Measurements from ENCODE around the gene IPCEF1. TPM values are rescaled to one million over a fixed set of nuclear protein-coding genes. Genes with fewer than 3 reads are reported as not detected.

IPCEF1 gene
- total RNA-seq, 1 experiment from 2014 or later: 0.48 TPM

DNA sequence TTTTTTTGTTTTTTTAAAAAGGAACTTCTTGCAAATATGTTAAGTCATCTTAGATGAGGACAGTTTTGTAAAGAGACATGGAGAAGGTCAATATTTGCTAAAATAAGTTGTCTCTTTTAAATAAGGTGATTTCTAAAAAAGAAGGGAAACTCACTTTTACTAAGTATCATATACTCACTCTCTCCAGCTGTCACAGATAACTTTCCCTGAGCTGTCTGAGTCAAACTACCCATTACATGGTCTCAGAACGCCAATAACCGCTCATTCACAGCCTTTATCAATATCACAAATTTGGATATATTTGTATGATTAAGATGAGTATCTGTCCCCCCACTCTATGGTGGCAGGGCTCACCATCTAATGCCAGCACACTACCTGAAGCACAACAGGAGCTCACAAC lies 47.6 kb downstream of the IPCEF1 start:
- H3K4me3 Mint-ChIP-seq: no peak overlapping the region
- no peak overlapping the region for H2BK5ac ChIP-seq (ENCODE audit: insufficient read length, low read length)
- no peak overlapping the region for H3K9ac ChIP-seq (ENCODE audit: extremely low read depth, insufficient read length, low read length)
- H3K14ac ChIP-seq (ENCODE audit: insufficient read depth, low read length): no peak overlapping the region
- H3K4me1 Mint-ChIP-seq: peaks cover 4 to 5% of the 10 kb centered on the region in 2 experiments
- H2AFZ ChIP-seq (ENCODE audit: low read length): no peak overlapping the region
- H3T11ph ChIP-seq (ENCODE audit: low read length): no peak overlapping the region
- no peak overlapping the region for H3K27ac ChIP-seq (ENCODE audit: insufficient read length, low read depth, low read length)
- H4K91ac ChIP-seq (ENCODE audit: insufficient read length, low read depth, low read length): no peak overlapping the region
- H3K56ac ChIP-seq (ENCODE audit: insufficient read length, low read depth, low read length): no peak overlapping the region
- no peak overlapping the region for H3K4ac ChIP-seq (ENCODE audit: low read depth, low read length)
- no peak overlapping the region for H3K23ac ChIP-seq (ENCODE audit: insufficient read length, low read depth, low read length)
- H3K23me2 ChIP-seq (ENCODE audit: insufficient read length, low read depth, low read length, poor library complexity, severe bottlenecking): no peaks in the 10 kb centered on the region
- H2BK15ac ChIP-seq (ENCODE audit: low read depth, low read length): no peak overlapping the region
- no peak overlapping the region for H3K4me2 ChIP-seq (ENCODE audit: insufficient read depth, insufficient read length, low read length)
- H3K27ac Mint-ChIP-seq: no peak overlapping the region; a peak in 1 of 7 replicates
- H3K36me3 Mint-ChIP-seq (ENCODE audit: insufficient read depth in 1 of 3, low read depth in 3 of 3): peaks cover 0 to 7% (median 4%) of the 10 kb centered on the region in 3 experiments; a peak in 3 of 7 replicates
- H4K20me1 ChIP-seq (ENCODE audit: control insufficient read depth, insufficient read depth, insufficient read length): no peaks in the 10 kb centered on the region
- no CpG with 5 or more reads among the region's 2 CpGs for WGBS (ENCODE audit: extremely low coverage, insufficient read length, low lambda C conversion rate)
- H3K27me3 Mint-ChIP-seq (ENCODE audit: low read depth): no peaks in the 10 kb centered on the region; the same call in 1 of the 2 replicates
- H3K27me3 ChIP-seq (ENCODE audit: insufficient read depth, low read length): no peaks in the 10 kb centered on the region
- TF ChIP-seq, protein P1, sequence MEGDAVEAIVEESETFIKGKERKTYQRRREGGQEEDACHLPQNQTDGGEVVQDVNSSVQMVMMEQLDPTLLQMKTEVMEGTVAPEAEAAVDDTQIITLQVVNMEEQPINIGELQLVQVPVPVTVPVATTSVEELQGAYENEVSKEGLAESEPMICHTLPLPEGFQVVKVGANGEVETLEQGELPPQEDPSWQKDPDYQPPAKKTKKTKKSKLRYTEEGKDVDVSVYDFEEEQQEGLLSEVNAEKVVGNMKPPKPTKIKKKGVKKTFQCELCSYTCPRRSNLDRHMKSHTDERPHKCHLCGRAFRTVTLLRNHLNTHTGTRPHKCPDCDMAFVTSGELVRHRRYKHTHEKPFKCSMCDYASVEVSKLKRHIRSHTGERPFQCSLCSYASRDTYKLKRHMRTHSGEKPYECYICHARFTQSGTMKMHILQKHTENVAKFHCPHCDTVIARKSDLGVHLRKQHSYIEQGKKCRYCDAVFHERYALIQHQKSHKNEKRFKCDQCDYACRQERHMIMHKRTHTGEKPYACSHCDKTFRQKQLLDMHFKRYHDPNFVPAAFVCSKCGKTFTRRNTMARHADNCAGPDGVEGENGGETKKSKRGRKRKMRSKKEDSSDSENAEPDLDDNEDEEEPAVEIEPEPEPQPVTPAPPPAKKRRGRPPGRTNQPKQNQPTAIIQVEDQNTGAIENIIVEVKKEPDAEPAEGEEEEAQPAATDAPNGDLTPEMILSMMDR (conservative IDR thresholded peaks at IDR 0.05): no peak
- H4K5ac ChIP-seq (ENCODE audit: insufficient read length, low read depth, low read length): no peak overlapping the region
- no peaks in the 10 kb centered on the region for H3K4me1 ChIP-seq (ENCODE audit: insufficient read depth, low read length)
- H4K8ac ChIP-seq (replicated peaks; ENCODE audit: insufficient read length, low read depth, low read length): no peak overlapping the region
- H2BK20ac ChIP-seq (ENCODE audit: low read depth, low read length, poor library complexity, severe bottlenecking): no peak overlapping the region
- no peak overlapping the region for H3K18ac ChIP-seq (ENCODE audit: insufficient read length, low read depth, low read length)
- H3K9me3 Mint-ChIP-seq: peaks cover 7 to 9% of the 10 kb centered on the region in 2 experiments
- H3K79me2 ChIP-seq (ENCODE audit: insufficient read depth, low read length): no peaks in the 10 kb centered on the region
- H3K79me1 ChIP-seq (ENCODE audit: insufficient read depth, low read depth, low read length, poor library complexity, severe bottlenecking): no peaks in the 10 kb centered on the region
- H2AK5ac ChIP-seq (ENCODE audit: insufficient read length, low read length): no peak overlapping the region
- no peaks in the 10 kb centered on the region for H3K9me3 ChIP-seq (ENCODE audit: control insufficient read depth, low read depth, low read length)
- H2BK120ac ChIP-seq (ENCODE audit: low read depth, low read length, poor library complexity, severe bottlenecking): no peak overlapping the region
- no peak for DNase-seq
- no peak overlapping the region for H2BK12ac ChIP-seq (ENCODE audit: insufficient read length, low read depth, low read length)

Data from H9 (cell line).